IMR-90 (cell line): ENCODE measurements around the gene ABCA4. TPM values are rescaled to one million over a fixed set of nuclear protein-coding genes. Genes with fewer than 3 reads are reported as not detected.

Source experiments
- ATAC-seq: fragments of 200-7000 bp; cut with Tn5 transposase; 2 replicates; pipeline ENCODE4 v1.9.1; 2020; ENCODE audit warnings: low read depth, mild to moderate bottlenecking, moderate library complexity
- BruUV-seq: library from RNA; stranded (reverse); fragments of 400-500 nt; replicated peaks from 2 replicates; lab custom pipeline; 2021; lab: Mats Ljungman, UMichigan
- CTCF ChIA-PET: fragments of 300-600 bp; formaldehyde crosslinking; extraction: SDS; loops from one replicate; lab custom pipeline; 2021; ENCODE audit warnings: antibody characterized with exemption; lab: Yijun Ruan, JAX
- POLR2A ChIA-PET: fragments of 300-600 bp; sonication (Branson Sonifier 250); formaldehyde crosslinking; loops from one replicate; lab custom pipeline; 2022; ENCODE audit warnings: antibody characterized with exemption; ENCODE audit not compliant: unreplicated experiment; lab: Charles Lee
- DNase-seq: peaks from one replicate; pipeline ENCODE4 v3.0.0; 2013
- H2AFZ ChIP-seq: replicated peaks from 2 replicates; pipeline ENCODE3; 2013; ENCODE audit warnings: low read length, mild to moderate bottlenecking; ENCODE audit not compliant: poor library complexity
- H2AK5ac ChIP-seq: 2 replicates; pipeline ENCODE4 v1.6.1; 2013; ENCODE audit warnings: low read depth, low read length, inconsistent platforms
- H2AK9ac ChIP-seq: replicated peaks from 2 replicates; pipeline ENCODE3; 2013; ENCODE audit warnings: mild to moderate bottlenecking, low read depth, low read length, moderate library complexity; ENCODE audit not compliant: poor library complexity
- H2BK120ac ChIP-seq: 2 replicates; pipeline ENCODE4 v1.6.1; 2013; ENCODE audit warnings: low read depth, low read length, inconsistent platforms
- H2BK15ac ChIP-seq: 3 replicates; pipeline ENCODE4 v1.6.1; 2013; ENCODE audit warnings: low read depth, low read length, inconsistent platforms
- H2BK20ac ChIP-seq: 2 replicates; pipeline ENCODE4 v1.6.1; 2013; ENCODE audit warnings: low read depth, mild to moderate bottlenecking, inconsistent platforms, low read length, moderate library complexity
- H2BK5ac ChIP-seq: 2 replicates; pipeline ENCODE4 v1.6.1; 2013; ENCODE audit warnings: mild to moderate bottlenecking, low read depth, low read length, inconsistent platforms; ENCODE audit not compliant: poor library complexity, severe bottlenecking
- H3K14ac ChIP-seq: replicated peaks from 2 replicates; pipeline ENCODE4 v1.6.1; 2013; ENCODE audit warnings: low read depth, low read length, inconsistent platforms
- H3K18ac ChIP-seq: 2 replicates; pipeline ENCODE4 v1.6.1; 2013; ENCODE audit warnings: low read depth, low read length, control low read depth
- H3K23ac ChIP-seq: 2 replicates; pipeline ENCODE4 v1.6.1; 2013; ENCODE audit warnings: low read depth, low read length, inconsistent platforms
- H3K27ac ChIP-seq: 2 replicates; pipeline ENCODE4 v1.5.1; 2013; ENCODE audit warnings: mild to moderate bottlenecking, control low read depth, low read length; ENCODE audit not compliant: insufficient read depth
- H3K27me3 ChIP-seq: 2 replicates; pipeline ENCODE4 v1.6.1; 2013; ENCODE audit warnings: low read length; ENCODE audit not compliant: control insufficient read depth, insufficient read depth
- H3K36me3 ChIP-seq: 2 replicates; pipeline ENCODE4 v1.6.1; 2013; ENCODE audit warnings: low read length, mixed read lengths; ENCODE audit not compliant: control insufficient read depth, insufficient read depth
- H3K4ac ChIP-seq: 2 replicates; pipeline ENCODE4 v1.6.1; 2013; ENCODE audit warnings: low read depth, low read length, inconsistent platforms
- H3K4me1 ChIP-seq: 2 replicates; pipeline ENCODE4 v1.6.1; 2013; ENCODE audit warnings: low read length, mixed read lengths; ENCODE audit not compliant: control insufficient read depth, insufficient read depth
- H3K4me2 ChIP-seq: 2 replicates; pipeline ENCODE4 v1.6.1; 2013; ENCODE audit warnings: low read depth, mild to moderate bottlenecking, control low read depth, low read length, moderate library complexity
- H3K4me3 ChIP-seq: 2 replicates; pipeline ENCODE4 v1.5.1; 2013; ENCODE audit warnings: low read depth, mild to moderate bottlenecking, control low read depth, low read length, moderate library complexity; ENCODE audit not compliant: insufficient read depth
- H3K56ac ChIP-seq: 2 replicates; pipeline ENCODE4 v1.6.1; 2013; ENCODE audit warnings: low read length, inconsistent platforms; ENCODE audit not compliant: insufficient read depth; ENCODE audit errors: extremely low read depth
- H3K79me1 ChIP-seq, 2 experiments: 2 replicates each; pipeline ENCODE4 v1.6.1; 2013; ENCODE audit warnings: low read length in 2 of 2, inconsistent platforms in 1 of 2, low read depth in 1 of 2
- H3K9ac ChIP-seq: 2 replicates; pipeline ENCODE4 v1.6.1; 2013; ENCODE audit warnings: low read depth, low read length, control low read depth
- H3K9me1 ChIP-seq: 2 replicates; pipeline ENCODE4 v1.6.1; 2013; ENCODE audit warnings: low read length, inconsistent platforms; ENCODE audit not compliant: insufficient read depth
- H3K9me3 ChIP-seq: 2 replicates; pipeline ENCODE4 v1.6.1; 2013; ENCODE audit warnings: low read length; ENCODE audit not compliant: control insufficient read depth, insufficient read depth
- H4K20me1 ChIP-seq: 2 replicates; pipeline ENCODE4 v1.6.1; 2013; ENCODE audit warnings: low read length, inconsistent platforms; ENCODE audit not compliant: insufficient read depth
- H4K5ac ChIP-seq: 2 replicates; pipeline ENCODE4 v1.6.1; 2013; ENCODE audit warnings: mild to moderate bottlenecking, low read depth, low read length, control low read depth
- H4K8ac ChIP-seq, 2 experiments: 2 replicates each; pipeline ENCODE4 v1.6.1; 2013; ENCODE audit warnings: low read depth in 2 of 2, low read length in 2 of 2, control low read depth in 1 of 2, inconsistent platforms in 1 of 2
- H4K91ac ChIP-seq: 2 replicates; pipeline ENCODE4 v1.6.1; 2013; ENCODE audit warnings: low read depth, low read length, inconsistent platforms; ENCODE audit not compliant: insufficient read depth
- BHLHE40 ChIP-seq: fragments of 150-350 bp; IDR thresholded peaks from 2 replicates; pipeline ENCODE4 v1.6.1; 2016; ENCODE audit warnings: mild to moderate bottlenecking, low read depth, low read length
- CHD1 ChIP-seq: IDR thresholded peaks from 2 replicates; pipeline ENCODE4 v1.6.1; 2012; ENCODE audit warnings: low read depth, low read length, improper control_type of control experiment
- MAZ ChIP-seq: IDR thresholded peaks from 2 replicates; pipeline ENCODE4 v1.6.1; 2012; ENCODE audit warnings: low read depth, mild to moderate bottlenecking, low read length, improper control_type of control experiment, moderate library complexity, borderline replicate concordance
- MXI1 ChIP-seq: IDR thresholded peaks from 2 replicates; pipeline ENCODE4 v1.6.1; 2012; ENCODE audit warnings: low read depth, mild to moderate bottlenecking, low read length, moderate library complexity, borderline replicate concordance
- NFE2L2 ChIP-seq: fragments of 150-350 bp; IDR thresholded peaks from 2 replicates; pipeline ENCODE4 v1.6.1; 2016; ENCODE audit warnings: low read depth, mild to moderate bottlenecking, low read length
- RCOR1 ChIP-seq: IDR thresholded peaks from 2 replicates; pipeline ENCODE4 v1.6.1; 2012; ENCODE audit warnings: mild to moderate bottlenecking, low read length, improper control_type of control experiment; ENCODE audit not compliant: insufficient replicate concordance
- RFX5 ChIP-seq: IDR thresholded peaks from 2 replicates; pipeline ENCODE4 v1.8.0; 2012; ENCODE audit warnings: low read depth, mild to moderate bottlenecking, low read length, moderate library complexity
- SMC3 ChIP-seq: fragments of 150-350 bp; IDR thresholded peaks from 2 replicates; pipeline ENCODE4 v1.6.1; 2016; ENCODE audit warnings: low read depth, mild to moderate bottlenecking, antibody characterized with exemption, low read length, moderate library complexity
- WGBS, 2 experiments: methylation state at CpG; one replicate each; pipeline versions ENCODE4 v1.1.5 to v1.1.7; 2013; ENCODE audit warnings: missing lambda C conversion rate in 2 of 2; ENCODE audit not compliant: insufficient read length in 1 of 2; ENCODE audit errors: extremely low coverage in 2 of 2; 5-methylcytosine and 5-hydroxymethylcytosine counted together
- dilution Hi-C: fragments of 300-500 bp; cut with HindIII; formaldehyde crosslinking; loops from one replicate; pipeline ENCODE4 v1.14.3; 2018; ENCODE audit warnings: low sequenced_read_pairs; ENCODE audit not compliant: unreplicated experiment
- in situ Hi-C: fragments of 300-500 bp; cut with MboI; formaldehyde crosslinking; loops from 3 replicates; pipeline ENCODE4 v1.14.3; 2019; ENCODE audit warnings: low sequenced_read_pairs, inconsistent platforms, mixed read lengths
- intact Hi-C: fragments of 100-400 bp; cut with micrococcal nuclease; formaldehyde crosslinking; loops from 2 replicates; pipeline ENCODE4 v1.10.0; 2022
- polyA plus RNA-seq, 3 experiments: library from polyadenylated mRNA; depleted of rRNA; stranded (reverse); fragments of >200 nt; gene quantifications; 2 replicates each; pipeline ENCODE4 v1.2.3, GENCODE V29; 2012; ENCODE audit warnings: low replicate concordance in 1 of 3
- total RNA-seq: library from RNA; depleted of rRNA; stranded (reverse); fragments of >200 nt; gene quantifications from 2 replicates; pipeline ENCODE4 v1.2.3, GENCODE V29; 2012
- TF ChIP-seq, protein P1 (sequence below): conservative IDR thresholded peaks from 2 replicates; pipeline ENCODE4 v1.5.1; 2012; ENCODE audit warnings: mild to moderate bottlenecking, low read depth, low read length, improper control_type of control experiment
- TF ChIP-seq, protein P2 (sequence below): fragments of 150-350 bp; IDR thresholded peaks from 2 replicates; pipeline ENCODE4 v1.6.1; 2016; ENCODE audit warnings: low read depth, mild to moderate bottlenecking, low read length, moderate library complexity, borderline replicate concordance
- TF ChIP-seq, protein P3 (sequence below): fragments of 150-350 bp; IDR thresholded peaks from 2 replicates; pipeline ENCODE4 v1.6.1; 2017; ENCODE audit warnings: mild to moderate bottlenecking, antibody characterized with exemption, low read length, low read depth

ABCA4 gene
- total and polyA plus RNA-seq, 2 of the 4 experiments (the other 2 are of a cell fraction) = under 0.01 to 0.36 TPM

DNA sequence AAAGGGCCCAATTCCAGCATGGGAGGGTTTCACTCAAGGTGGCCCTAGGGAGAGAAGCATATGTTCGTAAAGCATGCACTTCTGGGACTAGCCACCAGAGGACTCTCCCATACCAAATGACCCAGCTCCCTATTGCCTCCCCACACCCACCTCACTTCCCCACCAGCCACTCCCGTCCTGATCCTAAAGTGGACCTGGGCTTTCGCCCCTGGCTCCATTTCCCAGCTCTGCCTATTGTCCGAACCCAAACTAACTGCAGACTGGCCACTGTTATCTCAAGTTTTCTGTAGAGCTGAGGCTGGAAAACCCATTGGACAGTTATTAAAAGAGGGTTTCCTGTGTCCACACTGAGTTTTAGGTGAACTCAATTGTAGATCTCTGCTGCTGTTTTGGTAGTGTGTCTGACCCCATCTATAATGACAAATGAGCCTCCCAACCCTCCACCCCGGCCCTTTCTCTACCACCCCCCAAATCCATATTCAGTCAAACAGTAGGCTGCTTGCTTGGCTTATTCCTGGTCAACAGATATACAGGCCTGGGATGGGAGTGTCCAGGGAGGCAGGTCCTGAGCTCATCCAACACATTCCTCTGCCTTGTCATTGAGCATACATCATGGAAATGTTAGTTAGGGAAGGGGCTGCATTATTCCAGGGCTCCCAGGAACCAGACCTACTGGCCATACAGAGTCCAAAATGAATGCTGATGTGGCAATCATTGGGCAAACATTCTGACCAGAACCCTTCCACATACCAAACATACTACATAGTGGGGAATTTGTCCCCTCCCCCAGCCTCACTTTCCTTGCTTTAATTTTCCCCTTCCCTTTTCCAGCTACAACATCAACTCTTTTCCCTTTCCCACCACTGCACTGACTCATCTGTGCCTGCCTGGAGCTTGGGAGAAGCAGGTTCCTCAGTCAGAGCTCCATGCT, 59.2 kb downstream of the ABCA4 start (continued):
- TF ChIP-seq, protein P1, sequence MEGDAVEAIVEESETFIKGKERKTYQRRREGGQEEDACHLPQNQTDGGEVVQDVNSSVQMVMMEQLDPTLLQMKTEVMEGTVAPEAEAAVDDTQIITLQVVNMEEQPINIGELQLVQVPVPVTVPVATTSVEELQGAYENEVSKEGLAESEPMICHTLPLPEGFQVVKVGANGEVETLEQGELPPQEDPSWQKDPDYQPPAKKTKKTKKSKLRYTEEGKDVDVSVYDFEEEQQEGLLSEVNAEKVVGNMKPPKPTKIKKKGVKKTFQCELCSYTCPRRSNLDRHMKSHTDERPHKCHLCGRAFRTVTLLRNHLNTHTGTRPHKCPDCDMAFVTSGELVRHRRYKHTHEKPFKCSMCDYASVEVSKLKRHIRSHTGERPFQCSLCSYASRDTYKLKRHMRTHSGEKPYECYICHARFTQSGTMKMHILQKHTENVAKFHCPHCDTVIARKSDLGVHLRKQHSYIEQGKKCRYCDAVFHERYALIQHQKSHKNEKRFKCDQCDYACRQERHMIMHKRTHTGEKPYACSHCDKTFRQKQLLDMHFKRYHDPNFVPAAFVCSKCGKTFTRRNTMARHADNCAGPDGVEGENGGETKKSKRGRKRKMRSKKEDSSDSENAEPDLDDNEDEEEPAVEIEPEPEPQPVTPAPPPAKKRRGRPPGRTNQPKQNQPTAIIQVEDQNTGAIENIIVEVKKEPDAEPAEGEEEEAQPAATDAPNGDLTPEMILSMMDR = peak; percentile 95

GRCh38 chr1:94060720-94061119, 60.2 kb downstream of the ABCA4 start:
- Histone ChIP-seq H2BK120ac (no peak overlapping the region), H3K27me3 (no peaks in the 10 kb centered on the region), H3K79me1 (no peaks in the 10 kb centered on the region), H4K91ac (no peak overlapping the region), H3K18ac (no peak overlapping the region), H3K9me3 (no peaks in the 10 kb centered on the region), H3K14ac (no peak overlapping the region), H3K9me1 (peaks cover 11% of the 10 kb centered on the region), H2BK15ac (no peak overlapping the region; the same call in 2 of the 3 replicates), H2BK20ac (no peak overlapping the region), H4K5ac (no peak overlapping the region), H3K56ac (no peak overlapping the region), H2AK5ac (0 out of 2 replicates have a peak overlapping the region, but pooled peaks have one; percentile 3), H2BK5ac (no peak overlapping the region), H3K4me2 (no peak overlapping the region), H3K9ac (no peak overlapping the region), H4K20me1 (no peaks in the 10 kb centered on the region), H3K27ac (no peak overlapping the region), H4K8ac (no peak overlapping the region), H3K4ac (no peak overlapping the region), H3K4me1 (peaks cover 19% of the 10 kb centered on the region), H3K4me3 (no peak overlapping the region), H2AK9ac (no peak overlapping the region), H2AFZ (no peak overlapping the region), H3K36me3 (no peaks in the 10 kb centered on the region), H3K23ac (no peak overlapping the region)
- no peak for ATAC-seq
- BruUV-seq = no TSS peak
- intact Hi-C loops = loop anchor here (1.0 to 10.0 kb wide), 6 partner anchors 122 to 745 kb away; partner anchors contain the start of gene ARHGAP29
- DNase-seq = no peak
- in situ Hi-C loops = loop anchor here (5.0 to 25.0 kb wide), 3 partner anchors 184 to 752 kb away; partner anchors contain the start of gene SLC44A3
- ChIA-PET CTCF (interaction anchor here (8.9 kb wide), 1 partner anchor 273 kb away, joined by 119 read pairs; no protein-coding TSS in a partner anchor), POLR2A (no interaction called here)
- WGBS, 2 experiments = no CpG with 5 or more reads among the region's 2 CpGs
- dilution Hi-C loops = no loop called here
- TF ChIP-seq BHLHE40 = no peak
- no peak for TF ChIP-seq MAZ
- no peak for TF ChIP-seq MXI1
- no peak for TF ChIP-seq NFE2L2
- no peak for TF ChIP-seq SMC3
- TF ChIP-seq, protein P2, sequence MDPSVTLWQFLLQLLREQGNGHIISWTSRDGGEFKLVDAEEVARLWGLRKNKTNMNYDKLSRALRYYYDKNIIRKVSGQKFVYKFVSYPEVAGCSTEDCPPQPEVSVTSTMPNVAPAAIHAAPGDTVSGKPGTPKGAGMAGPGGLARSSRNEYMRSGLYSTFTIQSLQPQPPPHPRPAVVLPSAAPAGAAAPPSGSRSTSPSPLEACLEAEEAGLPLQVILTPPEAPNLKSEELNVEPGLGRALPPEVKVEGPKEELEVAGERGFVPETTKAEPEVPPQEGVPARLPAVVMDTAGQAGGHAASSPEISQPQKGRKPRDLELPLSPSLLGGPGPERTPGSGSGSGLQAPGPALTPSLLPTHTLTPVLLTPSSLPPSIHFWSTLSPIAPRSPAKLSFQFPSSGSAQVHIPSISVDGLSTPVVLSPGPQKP = no peak
- no peak for TF ChIP-seq CHD1
- TF ChIP-seq RFX5 = no peak
- no peak for TF ChIP-seq RCOR1
- TF ChIP-seq, protein P3, sequence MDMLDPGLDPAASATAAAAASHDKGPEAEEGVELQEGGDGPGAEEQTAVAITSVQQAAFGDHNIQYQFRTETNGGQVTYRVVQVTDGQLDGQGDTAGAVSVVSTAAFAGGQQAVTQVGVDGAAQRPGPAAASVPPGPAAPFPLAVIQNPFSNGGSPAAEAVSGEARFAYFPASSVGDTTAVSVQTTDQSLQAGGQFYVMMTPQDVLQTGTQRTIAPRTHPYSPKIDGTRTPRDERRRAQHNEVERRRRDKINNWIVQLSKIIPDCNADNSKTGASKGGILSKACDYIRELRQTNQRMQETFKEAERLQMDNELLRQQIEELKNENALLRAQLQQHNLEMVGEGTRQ = no peak
